Activated naive CD8-positive, alpha-beta T cell treated with anti-CD3 and anti-CD28 coated beads, Interleukin-2, amount 50 U/mL, for 24 hours (primary cell): ENCODE data around the gene PIK3IP1.

ENCODE experiments used
- ATAC-seq: fragments of 150-1000 bp; cut with Tn5 transposase; one replicate; pipeline ENCODE4 v1.10.0; 2021
- DNase-seq: peaks from one replicate; pipeline ENCODE4 v3.0.0; 2021
- H3K27ac Mint-ChIP-seq: one replicate; pipeline ENCODE4 v1.8.0; 2021; ENCODE audit warnings: mild to moderate bottlenecking, mixed read lengths
- H3K27me3 Mint-ChIP-seq: one replicate; pipeline ENCODE4 v1.8.0; 2021; ENCODE audit warnings: mixed read lengths
- H3K36me3 Mint-ChIP-seq: one replicate; pipeline ENCODE4 v1.8.0; 2021; ENCODE audit warnings: low read depth, mixed read lengths
- H3K4me1 Mint-ChIP-seq: one replicate; pipeline ENCODE4 v1.8.0; 2021; ENCODE audit warnings: mixed read lengths
- H3K4me3 Mint-ChIP-seq: one replicate; pipeline ENCODE4 v1.8.0; 2021; ENCODE audit warnings: mild to moderate bottlenecking, moderate library complexity, mixed read lengths
- H3K9me3 Mint-ChIP-seq: one replicate; pipeline ENCODE4 v1.8.0; 2021; ENCODE audit warnings: mixed read lengths

The PIK3IP1 gene

GRCh38 chr22:31278626-31279326 is 13.5 kb downstream of the PIK3IP1 start:
- Mint-ChIP-seq H3K4me3 (no peak overlapping the region), H3K9me3 (no peaks in the 10 kb centered on the region), H3K27ac (peak overlapping the region; percentile 91), H3K36me3 (peaks cover 42% of the 10 kb centered on the region), H3K4me1 (peaks cover 75% of the 10 kb centered on the region), H3K27me3 (no peaks in the 10 kb centered on the region)
- ATAC-seq (peak; percentile 58), DNase-seq (no peak)

GRCh38 chr22:31278151-31278621 is 14.1 kb downstream of the PIK3IP1 start:
- H3K27ac Mint-ChIP-seq, result peak overlapping the region; percentile 91
- no peak for ATAC-seq
- H3K27me3 Mint-ChIP-seq, result no peaks in the 10 kb centered on the region
- H3K4me3 Mint-ChIP-seq, result no peak overlapping the region
- H3K36me3 Mint-ChIP-seq, result peaks cover 46% of the 10 kb centered on the region
- H3K4me1 Mint-ChIP-seq, result peaks cover 73% of the 10 kb centered on the region
- DNase-seq, result no peak
- H3K9me3 Mint-ChIP-seq, result no peaks in the 10 kb centered on the region

GRCh38 chr22:31277741-31278140 is 14.5 kb downstream of the PIK3IP1 start:
- H3K27me3 Mint-ChIP-seq, result no peaks in the 10 kb centered on the region
- H3K36me3 Mint-ChIP-seq, result peaks cover 46% of the 10 kb centered on the region
- DNase-seq (no peak), ATAC-seq (no peak)
- H3K9me3 Mint-ChIP-seq, result no peaks in the 10 kb centered on the region
- peaks cover 73% of the 10 kb centered on the region for H3K4me1 Mint-ChIP-seq
- H3K27ac Mint-ChIP-seq, result peak overlapping the region; percentile 91
- H3K4me3 Mint-ChIP-seq, result no peak overlapping the region

GRCh38 chr22:31276426-31277167 is 15.7 kb downstream of the PIK3IP1 start:
- Mint-ChIP-seq H3K4me3 (no peak overlapping the region), H3K9me3 (no peaks in the 10 kb centered on the region), H3K27me3 (no peaks in the 10 kb centered on the region), H3K36me3 (peaks cover 44% of the 10 kb centered on the region), H3K4me1 (peaks cover 73% of the 10 kb centered on the region), H3K27ac (no peak overlapping the region)
- DNase-seq (no peak), ATAC-seq (no peak)

GRCh38 chr22:31275576-31275975 is 16.7 kb downstream of the PIK3IP1 start:
- Mint-ChIP-seq H3K4me3 (no peak overlapping the region), H3K9me3 (no peaks in the 10 kb centered on the region), H3K27me3 (no peaks in the 10 kb centered on the region), H3K27ac (no peak overlapping the region), H3K36me3 (peaks cover 37% of the 10 kb centered on the region), H3K4me1 (peaks cover 68% of the 10 kb centered on the region)
- ATAC-seq (no peak), DNase-seq (no peak)

GRCh38 chr22:31275018-31275417 is 17.3 kb downstream of the PIK3IP1 start:
- H3K4me1 Mint-ChIP-seq, result peaks cover 68% of the 10 kb centered on the region
- DNase-seq (no peak), ATAC-seq (no peak)
- H3K4me3 Mint-ChIP-seq, result no peak overlapping the region
- H3K27me3 Mint-ChIP-seq, result no peaks in the 10 kb centered on the region
- H3K9me3 Mint-ChIP-seq, result no peaks in the 10 kb centered on the region
- H3K27ac Mint-ChIP-seq, result peak overlapping the region; percentile 18
- H3K36me3 Mint-ChIP-seq, result peaks cover 39% of the 10 kb centered on the region

- H3K27me3 Mint-ChIP-seq, result no peaks in the 10 kb centered on the region
- no peak overlapping the region for H3K27ac Mint-ChIP-seq
- peaks cover 36% of the 10 kb centered on the region for H3K36me3 Mint-ChIP-seq
- no peaks in the 10 kb centered on the region for H3K9me3 Mint-ChIP-seq
- no peak overlapping the region for H3K4me3 Mint-ChIP-seq
- DNase-seq (no peak), ATAC-seq (no peak)
- H3K4me1 Mint-ChIP-seq, result peaks cover 59% of the 10 kb centered on the region
Observed at GRCh38 chr22:31274017-31274416, 18.3 kb downstream of the PIK3IP1 start.

- H3K36me3 Mint-ChIP-seq, result peaks cover 36% of the 10 kb centered on the region
- no peak overlapping the region for H3K4me3 Mint-ChIP-seq
- no peak overlapping the region for H3K27ac Mint-ChIP-seq
- DNase-seq (peak; percentile 42), ATAC-seq (peak; percentile 34)
- no peaks in the 10 kb centered on the region for H3K9me3 Mint-ChIP-seq
- H3K4me1 Mint-ChIP-seq, result peaks cover 47% of the 10 kb centered on the region
- H3K27me3 Mint-ChIP-seq, result no peaks in the 10 kb centered on the region
Observed at GRCh38 chr22:31272522-31273446, 19.5 kb downstream of the PIK3IP1 start.

GRCh38 chr22:31271485-31271884 is 20.8 kb downstream of the PIK3IP1 start:
- Mint-ChIP-seq H3K27ac (no peak overlapping the region), H3K9me3 (no peaks in the 10 kb centered on the region), H3K4me1 (peaks cover 40% of the 10 kb centered on the region), H3K27me3 (no peaks in the 10 kb centered on the region), H3K4me3 (no peak overlapping the region), H3K36me3 (peaks cover 36% of the 10 kb centered on the region)
- DNase-seq (no peak), ATAC-seq (no peak)

GRCh38 chr22:31271026-31271425 is 21.3 kb downstream of the PIK3IP1 start:
- H3K27me3 Mint-ChIP-seq, result no peaks in the 10 kb centered on the region
- no peak overlapping the region for H3K4me3 Mint-ChIP-seq
- ATAC-seq (no peak), DNase-seq (no peak)
- H3K9me3 Mint-ChIP-seq, result no peaks in the 10 kb centered on the region
- H3K4me1 Mint-ChIP-seq, result peaks cover 40% of the 10 kb centered on the region
- H3K27ac Mint-ChIP-seq, result no peak overlapping the region
- peaks cover 36% of the 10 kb centered on the region for H3K36me3 Mint-ChIP-seq

- ATAC-seq (no peak), DNase-seq (no peak)
- Mint-ChIP-seq H3K4me3 (no peak overlapping the region), H3K9me3 (no peaks in the 10 kb centered on the region), H3K27me3 (no peaks in the 10 kb centered on the region), H3K4me1 (peaks cover 31% of the 10 kb centered on the region), H3K36me3 (peaks cover 33% of the 10 kb centered on the region), H3K27ac (peak overlapping the region; percentile 34)
Observed at GRCh38 chr22:31269892-31270579, 22.3 kb downstream of the PIK3IP1 start.

- no peak for ATAC-seq
Observed at GRCh38 chr22:31268281-31268680, 24.0 kb downstream of the PIK3IP1 start.

GRCh38 chr22:31263896-31264640 is 28.2 kb downstream of the PIK3IP1 start:
- Mint-ChIP-seq H3K27me3 (no peaks in the 10 kb centered on the region), H3K9me3 (no peaks in the 10 kb centered on the region), H3K4me1 (no peaks in the 10 kb centered on the region), H3K36me3 (peaks cover 34% of the 10 kb centered on the region), H3K4me3 (no peak overlapping the region), H3K27ac (no peak overlapping the region)
- DNase-seq (no peak), ATAC-seq (no peak)

More at GRCh38 chr22:31268281-31268680, 24.0 kb downstream of the PIK3IP1 start:
- H3K27ac Mint-ChIP-seq, result no peak overlapping the region
- peaks cover 23% of the 10 kb centered on the region for H3K4me1 Mint-ChIP-seq
- no peaks in the 10 kb centered on the region for H3K9me3 Mint-ChIP-seq
- DNase-seq, result no peak
- H3K36me3 Mint-ChIP-seq, result peaks cover 23% of the 10 kb centered on the region
- no peaks in the 10 kb centered on the region for H3K27me3 Mint-ChIP-seq
- no peak overlapping the region for H3K4me3 Mint-ChIP-seq
